Esophagus squamous epithelium (tissue), 4 donors: Measurements from ENCODE around the gene MAST3.

ENCODE experiments used
- POLR2A ChIP-seq, 4 donors: fragments of 450-650 bp; IDR thresholded peaks; one replicate each; pipeline ENCODE4 v1.6.1; 2017; ENCODE audit warnings: antibody characterized with exemption in 4 of 4, mild to moderate bottlenecking in 4 of 4, moderate library complexity in 3 of 4
- TF ChIP-seq, protein P1 (sequence below), 6 experiments: fragments of 450-650 bp in 4 of 6; fragments of 200-600 bp in 2 of 6; sonication (generic) in 2 of 6; IDR thresholded peaks; one replicate each; pipeline ENCODE4 v1.5.1; 2016 to 2019; ENCODE audit warnings: antibody characterized with exemption in 6 of 6, mild to moderate bottlenecking in 4 of 6, moderate library complexity in 4 of 6

DNA sequence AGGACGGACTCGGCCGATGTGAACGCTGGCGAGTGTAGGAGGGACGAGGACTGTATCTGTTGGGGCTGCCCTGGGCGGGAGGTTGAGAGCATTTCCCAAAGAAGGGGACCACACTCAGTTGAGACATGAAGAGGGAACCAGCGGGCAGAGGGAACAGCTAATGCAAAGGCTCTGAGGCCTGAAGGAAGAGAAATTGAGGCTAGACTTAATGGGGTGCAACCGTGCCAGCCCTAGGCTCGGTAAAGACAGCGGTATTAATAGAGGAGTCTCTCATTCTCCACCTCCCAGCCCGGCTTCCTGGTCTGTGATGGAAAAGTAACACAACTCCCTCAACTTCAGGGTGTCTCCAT is 96.6 kb downstream of the MAST3 start:
- TF ChIP-seq, protein P1, sequence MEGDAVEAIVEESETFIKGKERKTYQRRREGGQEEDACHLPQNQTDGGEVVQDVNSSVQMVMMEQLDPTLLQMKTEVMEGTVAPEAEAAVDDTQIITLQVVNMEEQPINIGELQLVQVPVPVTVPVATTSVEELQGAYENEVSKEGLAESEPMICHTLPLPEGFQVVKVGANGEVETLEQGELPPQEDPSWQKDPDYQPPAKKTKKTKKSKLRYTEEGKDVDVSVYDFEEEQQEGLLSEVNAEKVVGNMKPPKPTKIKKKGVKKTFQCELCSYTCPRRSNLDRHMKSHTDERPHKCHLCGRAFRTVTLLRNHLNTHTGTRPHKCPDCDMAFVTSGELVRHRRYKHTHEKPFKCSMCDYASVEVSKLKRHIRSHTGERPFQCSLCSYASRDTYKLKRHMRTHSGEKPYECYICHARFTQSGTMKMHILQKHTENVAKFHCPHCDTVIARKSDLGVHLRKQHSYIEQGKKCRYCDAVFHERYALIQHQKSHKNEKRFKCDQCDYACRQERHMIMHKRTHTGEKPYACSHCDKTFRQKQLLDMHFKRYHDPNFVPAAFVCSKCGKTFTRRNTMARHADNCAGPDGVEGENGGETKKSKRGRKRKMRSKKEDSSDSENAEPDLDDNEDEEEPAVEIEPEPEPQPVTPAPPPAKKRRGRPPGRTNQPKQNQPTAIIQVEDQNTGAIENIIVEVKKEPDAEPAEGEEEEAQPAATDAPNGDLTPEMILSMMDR (IDR thresholded peaks at IDR 0.05): no peak
- no peak for TF ChIP-seq POLR2A (IDR thresholded peaks at IDR 0.05)
